Measurements from ENCODE around the gene SEC14L1. TPM values are rescaled to one million over a fixed set of nuclear protein-coding genes. Genes with fewer than 3 reads are reported as not detected.

The SEC14L1 gene
- total RNA-seq, 1 donor from 2014 or later: 81.9 TPM

GRCh38 chr17:77212833-77213777, 72.3 kb downstream of the SEC14L1 start:
- Mint-ChIP-seq H3K27ac (no peak overlapping the region), H3K36me3 (ENCODE audit: low read depth) (peaks cover 47% of the 10 kb centered on the region), H3K4me1 (ENCODE audit: low read depth) (no peaks in the 10 kb centered on the region), H3K27me3 (ENCODE audit: insufficient read depth) (no peaks in the 10 kb centered on the region), H3K9me3 (no peaks in the 10 kb centered on the region), H3K4me3 (no peak overlapping the region)
- no peak for DNase-seq (ENCODE audit: low spot score)
- intact Hi-C loops (cut with micrococcal nuclease): no loop called here

GRCh38 chr17:77213778-77214132, 73.0 kb downstream of the SEC14L1 start:
- intact Hi-C loops (cut with micrococcal nuclease): no loop called here
- DNase-seq (ENCODE audit: low spot score): no peak
- Mint-ChIP-seq H3K9me3 (no peaks in the 10 kb centered on the region), H3K27me3 (ENCODE audit: insufficient read depth) (no peaks in the 10 kb centered on the region), H3K27ac (no peak overlapping the region), H3K4me3 (no peak overlapping the region), H3K36me3 (ENCODE audit: low read depth) (peaks cover 47% of the 10 kb centered on the region), H3K4me1 (ENCODE audit: low read depth) (no peaks in the 10 kb centered on the region)

- intact Hi-C loops (cut with micrococcal nuclease): no loop called here
- Mint-ChIP-seq H3K27ac (no peak overlapping the region), H3K36me3 (ENCODE audit: low read depth) (peaks cover 48% of the 10 kb centered on the region), H3K27me3 (ENCODE audit: insufficient read depth) (no peaks in the 10 kb centered on the region), H3K4me1 (ENCODE audit: low read depth) (no peaks in the 10 kb centered on the region), H3K4me3 (no peak overlapping the region), H3K9me3 (no peaks in the 10 kb centered on the region)
- DNase-seq (ENCODE audit: low spot score): no peak
These were observed 73.6 kb downstream of the SEC14L1 start for GRCh38 chr17:77214328-77214727.

GRCh38 chr17:77214743-77215142, 74.0 kb downstream of the SEC14L1 start:
- Mint-ChIP-seq H3K9me3 (no peaks in the 10 kb centered on the region), H3K4me3 (no peak overlapping the region), H3K4me1 (ENCODE audit: low read depth) (no peaks in the 10 kb centered on the region), H3K27me3 (ENCODE audit: insufficient read depth) (no peaks in the 10 kb centered on the region), H3K27ac (no peak overlapping the region), H3K36me3 (ENCODE audit: low read depth) (peaks cover 44% of the 10 kb centered on the region)
- DNase-seq (ENCODE audit: low spot score): no peak
- intact Hi-C loops (cut with micrococcal nuclease): no loop called here

- intact Hi-C loops (cut with micrococcal nuclease): no loop called here
- Mint-ChIP-seq H3K4me3 (no peak overlapping the region), H3K27ac (no peak overlapping the region), H3K4me1 (ENCODE audit: low read depth) (no peaks in the 10 kb centered on the region), H3K27me3 (ENCODE audit: insufficient read depth) (no peaks in the 10 kb centered on the region), H3K36me3 (ENCODE audit: low read depth) (peaks cover 41% of the 10 kb centered on the region), H3K9me3 (no peaks in the 10 kb centered on the region)
- no peak for DNase-seq (ENCODE audit: low spot score)
These were observed 74.5 kb downstream of the SEC14L1 start for GRCh38 chr17:77215281-77215680.

GRCh38 chr17:77216486-77216885, 75.7 kb downstream of the SEC14L1 start:
- Mint-ChIP-seq H3K27me3 (ENCODE audit: insufficient read depth) (no peaks in the 10 kb centered on the region), H3K27ac (no peak overlapping the region), H3K9me3 (no peaks in the 10 kb centered on the region), H3K36me3 (ENCODE audit: low read depth) (peaks cover 32% of the 10 kb centered on the region), H3K4me1 (ENCODE audit: low read depth) (no peaks in the 10 kb centered on the region), H3K4me3 (no peak overlapping the region)
- no peak for DNase-seq (ENCODE audit: low spot score)
- intact Hi-C loops (cut with micrococcal nuclease): no loop called here

- no peak for DNase-seq (ENCODE audit: low spot score)
- Mint-ChIP-seq H3K4me3 (no peak overlapping the region), H3K27me3 (ENCODE audit: insufficient read depth) (no peaks in the 10 kb centered on the region), H3K27ac (no peak overlapping the region), H3K4me1 (ENCODE audit: low read depth) (no peaks in the 10 kb centered on the region), H3K9me3 (no peaks in the 10 kb centered on the region), H3K36me3 (ENCODE audit: low read depth) (peaks cover 28% of the 10 kb centered on the region)
- intact Hi-C loops (cut with micrococcal nuclease): no loop called here
These were observed 76.4 kb downstream of the SEC14L1 start for GRCh38 chr17:77217123-77217522.

- peaks cover 28% of the 10 kb centered on the region for H3K36me3 Mint-ChIP-seq (ENCODE audit: low read depth)
- H3K9me3 Mint-ChIP-seq: no peaks in the 10 kb centered on the region
- H3K4me3 Mint-ChIP-seq: no peak overlapping the region
- intact Hi-C loops (cut with micrococcal nuclease): no loop called here
- DNase-seq (ENCODE audit: low spot score): no peak
- no peak overlapping the region for H3K27ac Mint-ChIP-seq
- no peaks in the 10 kb centered on the region for H3K4me1 Mint-ChIP-seq (ENCODE audit: low read depth)
- H3K27me3 Mint-ChIP-seq (ENCODE audit: insufficient read depth): no peaks in the 10 kb centered on the region
These were observed 76.8 kb downstream of the SEC14L1 start for GRCh38 chr17:77217566-77217965.

GRCh38 chr17:77218902-77219301, 78.1 kb downstream of the SEC14L1 start:
- DNase-seq (ENCODE audit: low spot score): no peak
- no peak overlapping the region for H3K4me3 Mint-ChIP-seq
- H3K27ac Mint-ChIP-seq: no peak overlapping the region
- H3K4me1 Mint-ChIP-seq (ENCODE audit: low read depth): no peaks in the 10 kb centered on the region
- no peaks in the 10 kb centered on the region for H3K27me3 Mint-ChIP-seq (ENCODE audit: insufficient read depth)
- peaks cover 27% of the 10 kb centered on the region for H3K36me3 Mint-ChIP-seq (ENCODE audit: low read depth)
- peaks cover 3% of the 10 kb centered on the region for H3K9me3 Mint-ChIP-seq
- intact Hi-C loops (cut with micrococcal nuclease): no loop called here

- intact Hi-C loops (cut with micrococcal nuclease): no loop called here
- Mint-ChIP-seq H3K36me3 (ENCODE audit: low read depth) (peaks cover 14% of the 10 kb centered on the region), H3K9me3 (peaks cover 10% of the 10 kb centered on the region), H3K4me3 (no peak overlapping the region), H3K27me3 (ENCODE audit: insufficient read depth) (no peaks in the 10 kb centered on the region), H3K27ac (no peak overlapping the region), H3K4me1 (ENCODE audit: low read depth) (no peaks in the 10 kb centered on the region)
- no peak for DNase-seq (ENCODE audit: low spot score)
These were observed 81.6 kb downstream of the SEC14L1 start for GRCh38 chr17:77222356-77222755.

- intact Hi-C loops (cut with micrococcal nuclease): no loop called here
- H3K27ac Mint-ChIP-seq: no peak overlapping the region
- H3K4me1 Mint-ChIP-seq (ENCODE audit: low read depth): no peaks in the 10 kb centered on the region
- H3K27me3 Mint-ChIP-seq (ENCODE audit: insufficient read depth): no peaks in the 10 kb centered on the region
- DNase-seq (ENCODE audit: low spot score): no peak
- H3K4me3 Mint-ChIP-seq: no peak overlapping the region
- peaks cover 6% of the 10 kb centered on the region for H3K36me3 Mint-ChIP-seq (ENCODE audit: low read depth)
- peaks cover 10% of the 10 kb centered on the region for H3K9me3 Mint-ChIP-seq
These were observed 83.1 kb downstream of the SEC14L1 start for GRCh38 chr17:77223642-77224420.

- Mint-ChIP-seq H3K27ac (no peak overlapping the region), H3K27me3 (ENCODE audit: insufficient read depth) (no peaks in the 10 kb centered on the region), H3K4me3 (no peak overlapping the region), H3K36me3 (ENCODE audit: low read depth) (peaks cover 4% of the 10 kb centered on the region), H3K4me1 (ENCODE audit: low read depth) (no peaks in the 10 kb centered on the region), H3K9me3 (peaks cover 10% of the 10 kb centered on the region)
- no peak for DNase-seq (ENCODE audit: low spot score)
- intact Hi-C loops (cut with micrococcal nuclease): no loop called here
These were observed 84.5 kb downstream of the SEC14L1 start for GRCh38 chr17:77225265-77225664.
